CD4-positive, alpha-beta T cell treated with Interleukin-12 subunit alpha and Interleukin-12 subunit beta, for 1 hour (primary cell): ENCODE data around the gene ABCG4.
"Not testable (repeated sequence)": the region's sequence is repeated elsewhere in the genome, so short reads cannot be mapped to it uniquely, and the experiment has no call there.

Experiments used
- DNase-seq: peaks from one replicate; pipeline ENCODE4 v3.0.0-alpha.2; 2020

ABCG4 gene

DNA sequence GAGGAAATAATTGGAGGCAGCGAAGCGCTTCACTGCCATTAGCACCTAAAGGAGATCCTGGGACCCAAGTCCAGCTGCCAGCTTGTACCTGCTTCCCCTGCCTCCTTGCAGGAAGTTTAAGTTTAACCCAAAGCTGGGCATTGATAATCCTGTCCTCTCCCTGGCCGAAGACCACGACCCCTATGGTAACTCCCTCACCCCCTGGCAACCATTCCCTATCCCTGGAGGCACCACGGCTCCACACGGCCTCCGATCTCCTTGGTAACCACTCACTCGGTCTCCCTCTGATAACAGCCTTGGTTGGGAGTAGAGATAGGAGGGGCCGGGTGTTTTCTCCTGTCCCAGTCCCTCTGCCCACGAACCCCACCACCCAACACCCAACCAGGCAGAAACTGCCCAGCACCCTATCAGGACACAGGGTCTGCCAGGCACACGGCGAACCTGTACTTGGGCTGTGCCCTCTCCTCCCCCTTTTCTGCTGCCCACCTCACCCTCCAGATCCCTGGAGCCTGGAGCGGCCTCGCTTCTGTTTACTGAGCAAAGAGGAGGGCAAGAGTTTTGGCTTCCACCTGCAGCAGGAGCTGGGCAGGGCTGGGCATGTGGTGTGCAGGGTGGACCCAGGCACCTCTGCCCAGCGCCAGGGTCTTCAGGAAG lies 37.3 kb downstream of the ABCG4 start:
- DNase-seq = no peak

DNA sequence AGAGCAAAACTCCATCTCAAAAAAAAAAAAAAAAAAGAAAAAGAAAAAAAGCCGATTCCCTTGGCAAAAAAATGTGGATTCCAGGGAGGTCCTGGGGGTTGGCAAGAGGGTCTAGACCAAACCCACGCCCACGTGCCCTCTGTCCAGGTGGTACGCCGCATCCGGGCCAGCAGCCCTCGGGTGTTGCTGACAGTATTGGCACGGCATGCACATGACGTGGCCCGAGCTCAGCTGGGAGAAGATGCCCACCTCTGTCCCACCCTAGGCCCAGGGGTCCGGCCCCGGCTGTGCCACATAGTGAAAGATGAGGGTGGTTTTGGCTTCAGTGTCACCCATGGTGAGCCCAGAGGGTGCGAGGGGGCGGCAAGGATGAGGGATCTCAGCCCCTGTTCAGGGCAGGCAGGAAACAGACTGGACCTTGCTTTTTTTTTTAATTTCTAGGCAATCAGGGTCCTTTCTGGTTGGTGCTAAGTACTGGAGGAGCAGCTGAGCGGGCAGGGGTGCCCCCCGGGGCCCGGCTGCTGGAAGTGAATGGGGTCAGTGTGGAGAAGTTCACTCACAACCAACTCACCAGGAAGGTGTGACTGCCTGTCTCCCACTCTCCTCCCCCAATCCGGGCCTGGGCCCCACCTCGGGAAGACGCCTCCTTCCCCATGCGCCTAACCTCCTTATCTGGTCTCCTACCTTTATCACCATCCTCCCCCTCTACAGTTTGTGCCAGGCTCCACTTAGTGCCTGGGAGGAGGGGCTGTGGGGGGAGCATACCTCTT lies 38.5 kb downstream of the ABCG4 start:
- no peak for DNase-seq

- no peak for DNase-seq
Measured at GRCh38 chr11:119188067-119188466, 39.2 kb downstream of the ABCG4 start.

DNA sequence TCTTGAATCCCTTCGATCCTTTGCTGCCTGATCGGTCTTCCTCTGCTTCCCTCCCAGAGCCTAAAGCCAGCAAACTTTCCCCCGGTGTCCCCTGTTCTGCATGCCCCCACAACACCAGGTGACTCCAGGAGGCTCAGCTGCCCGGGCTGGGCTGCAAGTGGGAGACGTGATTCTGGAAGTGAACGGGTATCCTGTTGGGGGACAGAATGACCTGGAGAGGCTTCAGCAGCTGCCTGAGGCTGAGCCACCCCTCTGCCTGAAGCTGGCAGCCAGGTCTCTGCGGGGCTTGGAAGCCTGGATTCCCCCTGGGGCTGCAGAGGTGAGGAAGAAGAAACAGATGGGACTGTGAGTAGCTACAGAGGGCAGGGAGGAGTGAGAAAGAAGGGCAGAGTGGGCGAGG lies 40.0 kb downstream of the ABCG4 start:
- no peak for DNase-seq

GRCh38 chr11:119189393-119189792 lies 40.5 kb downstream of the ABCG4 start:
- DNase-seq = no peak

- no peak for DNase-seq
Measured at GRCh38 chr11:119190531-119190930, 41.7 kb downstream of the ABCG4 start.

GRCh38 chr11:119191265-119191664 lies 42.4 kb downstream of the ABCG4 start:
- not testable (repeated sequence) for DNase-seq

DNA sequence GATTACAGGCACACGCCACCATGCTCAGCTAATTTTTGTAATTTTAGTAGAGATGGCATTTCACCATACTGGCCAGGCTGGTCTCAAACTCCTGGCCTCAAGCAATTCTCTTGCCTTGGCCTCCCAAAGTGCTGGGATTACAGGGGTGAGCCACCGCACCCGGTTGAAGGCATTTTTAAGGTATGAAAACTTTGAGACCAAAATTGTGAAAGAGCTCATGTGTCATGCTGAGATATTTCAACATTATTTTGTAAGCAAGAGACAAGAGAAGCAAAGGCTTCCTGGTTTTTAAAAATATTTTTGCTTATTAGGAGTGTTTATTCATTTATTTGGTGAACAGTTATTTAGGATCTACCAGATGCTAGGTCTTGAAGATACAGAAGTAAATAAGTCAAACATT lies 43.3 kb downstream of the ABCG4 start:
- DNase-seq = no peak

GRCh38 chr11:119193001-119193400 lies 44.1 kb downstream of the ABCG4 start:
- no peak for DNase-seq

DNA sequence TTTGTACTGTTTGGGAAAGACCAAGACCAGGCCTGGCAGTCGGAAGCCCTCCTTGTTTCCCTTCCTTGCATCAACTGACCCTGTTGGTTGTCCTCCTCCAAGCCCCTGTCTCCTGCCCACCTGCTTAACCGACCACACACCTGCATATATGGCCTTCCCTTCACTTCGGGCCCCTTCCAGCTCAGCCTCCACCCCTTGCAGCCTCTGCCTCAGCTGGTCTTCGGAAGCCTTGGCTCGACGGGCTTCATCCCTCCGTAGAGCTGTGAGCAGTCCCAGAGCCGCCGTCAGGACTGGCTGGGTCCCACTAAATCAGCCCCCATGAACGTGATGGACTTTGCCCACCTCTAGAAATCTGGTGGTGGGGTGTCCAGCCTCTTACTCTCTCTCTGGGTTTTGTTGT lies 44.8 kb downstream of the ABCG4 start:
- DNase-seq = no peak

DNA sequence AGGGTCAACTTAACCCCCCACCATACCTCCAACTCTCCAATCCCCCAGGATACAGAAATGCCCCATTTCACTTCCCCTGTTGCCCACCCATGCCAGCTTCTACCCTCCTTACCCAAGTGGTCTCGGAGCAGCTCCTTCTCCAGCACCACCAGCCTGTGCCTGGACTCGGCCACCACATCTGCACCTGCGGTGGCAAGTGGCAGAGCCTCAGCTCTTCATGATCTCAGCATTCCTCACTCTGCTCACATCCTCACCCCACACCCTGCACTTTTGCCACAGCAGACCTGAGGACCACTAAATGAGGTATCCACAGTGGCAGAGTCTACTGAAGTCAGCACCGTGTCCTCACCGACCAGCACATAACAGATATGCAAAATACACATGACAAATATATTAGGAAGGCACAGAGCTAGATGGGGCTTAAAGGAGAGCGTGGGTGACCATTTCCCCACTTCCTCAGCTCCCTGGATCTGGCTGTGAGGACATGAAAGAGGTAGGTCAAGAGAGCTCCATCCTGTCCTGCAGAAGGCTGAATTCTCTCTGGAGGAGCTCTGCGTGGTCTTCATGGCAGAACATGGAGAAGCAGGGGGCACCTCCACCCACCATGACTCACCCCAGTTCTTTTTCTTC lies 46.1 kb downstream of the ABCG4 start:
- no peak for DNase-seq

- DNase-seq = no peak
Measured at GRCh38 chr11:119195680-119196079, 46.8 kb downstream of the ABCG4 start.

DNA sequence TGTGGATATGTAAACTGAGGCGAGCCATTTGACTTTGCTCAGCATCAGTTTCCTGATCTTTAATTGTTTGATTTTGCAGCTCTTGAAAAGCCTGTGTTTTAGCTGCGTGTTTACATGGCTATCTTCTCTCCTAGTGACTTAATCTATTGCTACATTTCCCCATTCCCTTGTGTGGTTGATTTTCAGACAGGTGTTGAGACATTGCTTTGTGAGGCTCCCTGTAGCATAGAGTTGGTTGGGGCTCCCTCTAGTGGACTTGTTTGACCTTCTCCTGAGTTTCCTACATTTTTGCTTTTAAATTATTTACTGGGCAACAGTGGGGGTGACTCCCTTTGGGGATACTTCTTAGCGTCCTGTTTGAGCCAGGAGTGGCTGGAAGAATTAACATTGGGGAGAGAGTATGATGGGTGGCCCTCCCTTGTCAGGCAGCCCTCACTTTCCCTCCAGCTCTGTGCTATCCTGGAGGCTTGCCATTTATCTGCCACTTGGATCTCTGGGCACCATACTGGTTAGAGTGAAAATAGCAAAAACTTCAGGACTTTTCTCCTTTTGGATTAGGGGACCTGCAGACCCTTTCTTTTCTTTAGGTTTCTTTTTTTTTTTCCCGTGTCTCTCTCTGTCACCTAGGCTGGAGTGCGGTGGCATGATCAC lies 48.1 kb downstream of the ABCG4 start:
- peak; percentile 85 for DNase-seq

GRCh38 chr11:119198925-119199324 lies 50.1 kb downstream of the ABCG4 start:
- DNase-seq = no peak

DNA sequence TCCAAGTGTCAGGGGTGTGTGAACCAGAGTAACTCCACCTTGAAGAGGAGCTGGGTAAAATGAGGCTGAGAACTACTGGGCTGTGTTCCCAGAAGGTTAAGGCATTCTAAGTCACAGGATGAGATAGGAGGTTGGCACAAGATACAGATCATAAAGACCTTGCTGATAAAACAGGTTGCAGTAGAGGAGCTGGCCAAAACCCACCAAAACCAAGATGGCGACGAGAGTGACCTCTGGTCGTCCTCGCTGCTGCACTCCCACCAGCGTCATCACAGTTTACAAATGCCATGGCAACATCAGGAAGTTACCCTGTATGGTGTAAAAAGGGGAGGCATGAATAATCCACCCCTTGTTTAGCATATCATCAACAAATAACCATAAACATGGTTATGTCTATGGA lies 52.4 kb downstream of the ABCG4 start:
- not testable (repeated sequence) for DNase-seq

DNA sequence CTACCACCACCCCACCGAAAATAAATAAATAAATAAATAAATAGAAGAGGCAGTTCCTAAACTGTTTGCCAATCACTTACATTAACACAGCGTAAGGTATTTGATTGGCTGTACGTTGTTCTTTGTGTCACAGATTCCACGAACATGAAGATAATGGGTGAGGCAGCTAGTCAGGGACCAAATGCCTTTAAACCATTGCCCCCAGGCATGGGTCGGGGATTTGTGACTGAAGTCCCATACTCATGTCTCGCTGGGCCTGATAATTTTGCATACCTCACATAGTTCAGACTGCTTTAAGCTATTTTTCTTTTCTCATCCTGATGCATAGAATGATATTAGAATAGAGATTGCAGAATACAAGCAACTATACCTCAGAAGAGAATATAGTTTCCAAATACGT lies 53.7 kb downstream of the ABCG4 start:
- DNase-seq = no peak

- no peak for DNase-seq
Measured at GRCh38 chr11:119204066-119204465, 55.2 kb downstream of the ABCG4 start.

DNA sequence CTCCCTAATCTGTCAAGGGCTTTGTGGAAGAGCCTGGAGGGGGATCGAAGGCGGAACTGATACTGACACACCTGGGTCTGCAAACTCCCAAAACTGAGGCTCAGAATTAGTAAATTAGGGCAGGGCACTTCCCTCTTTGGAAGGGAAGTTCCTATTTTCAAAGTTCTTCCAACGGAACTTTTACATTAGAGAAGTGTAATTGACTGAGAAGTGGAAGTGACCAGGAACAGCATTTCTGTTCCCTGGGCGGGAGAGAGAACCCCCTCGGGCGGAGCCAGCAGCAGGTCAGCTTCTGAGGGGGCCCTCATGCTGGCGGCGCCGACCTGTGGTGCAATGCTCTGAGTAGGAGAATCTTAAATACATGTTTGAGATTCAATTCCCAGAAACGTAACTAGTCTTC lies 56.2 kb downstream of the ABCG4 start:
- no peak for DNase-seq

DNA sequence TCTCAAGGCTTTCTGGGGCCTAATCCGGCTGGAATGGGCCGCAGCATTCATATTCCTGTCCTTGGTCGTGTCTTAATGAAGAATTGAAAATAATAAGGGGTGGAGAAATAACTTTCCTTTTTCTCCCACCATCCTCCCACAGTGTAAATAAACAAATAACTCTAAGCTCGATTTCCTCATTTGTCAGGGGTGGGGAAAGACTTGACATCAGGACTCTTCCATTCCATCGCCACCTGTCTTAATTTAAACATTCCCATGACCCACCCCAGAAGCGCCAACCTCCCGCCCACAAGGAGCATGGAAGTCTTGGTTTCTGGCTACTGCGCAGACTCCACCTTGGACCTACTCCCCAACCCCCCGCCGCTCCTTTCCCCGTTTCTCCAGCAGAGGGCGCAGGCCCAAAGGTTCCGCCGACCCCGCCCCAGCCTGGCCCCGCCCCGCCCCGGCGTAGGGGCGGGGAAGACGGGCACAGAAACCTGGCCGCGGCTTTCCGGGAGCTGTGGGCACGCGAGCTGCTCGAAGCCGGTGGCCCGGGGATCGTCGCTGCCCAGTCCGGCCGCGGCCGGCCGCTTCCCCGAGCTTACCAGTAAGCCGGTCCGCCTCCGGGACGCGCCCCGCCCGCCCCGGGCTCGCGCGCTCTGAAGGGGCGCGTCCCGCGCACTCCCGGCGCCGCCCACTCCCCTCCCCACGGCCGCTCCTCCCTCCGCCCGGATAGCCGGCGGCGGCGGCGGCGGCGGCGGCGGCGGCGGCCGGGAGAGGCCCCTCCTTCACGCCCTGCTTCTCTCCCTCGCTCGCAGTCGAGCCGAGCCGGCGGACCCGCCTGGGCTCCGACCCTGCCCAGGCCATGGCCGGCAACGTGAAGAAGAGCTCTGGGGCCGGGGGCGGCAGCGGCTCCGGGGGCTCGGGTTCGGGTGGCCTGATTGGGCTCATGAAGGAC lies 57.0 kb downstream of the ABCG4 start, which contains the start of gene CBL:
Gene CBL (plus strand): TSS at position 766 of the 937 bp plus-strand sequence. CDS start 79 bp downstream, at position 845.
- peak; percentile 95 for DNase-seq

GRCh38 chr11:119206511-119207414 lies 57.9 kb downstream of the ABCG4 start:
- DNase-seq = peak; percentile 46

- DNase-seq = no peak
Measured at GRCh38 chr11:119207415-119207960, 58.6 kb downstream of the ABCG4 start.
